Small intestine (tissue), 7 donors: Measurements from ENCODE around the gene PDE4D. TPM values are rescaled to one million over a fixed set of nuclear protein-coding genes. Genes with fewer than 3 reads are reported as not detected.

ENCODE experiments used
- DNase-seq, 2 donors: peaks; one replicate each; pipeline versions ENCODE4 v3.0.0 to v3.0.0-alpha.2; 2013
- FAIRE-seq: peaks from 2 replicates; lab custom pipeline; 2012; peaks lifted over from hg19 to GRCh38; lab: Jason Lieb, UNC
- H3K27ac ChIP-seq, 3 donors: one replicate each; pipeline ENCODE4 v1.5.1; 2013; ENCODE audit warnings: low read length in 2 of 3, mild to moderate bottlenecking in 2 of 3, control low read depth in 1 of 3, inconsistent platforms in 1 of 3, low read depth in 1 of 3, moderate library complexity in 1 of 3
- H3K27me3 ChIP-seq, 3 donors: one replicate each; pipeline ENCODE4 v1.6.1; 2013; ENCODE audit warnings: low read length in 3 of 3, inconsistent platforms in 1 of 3; ENCODE audit not compliant: control insufficient read depth in 3 of 3, insufficient read depth in 3 of 3
- H3K36me3 ChIP-seq, 3 donors: one replicate each; pipeline ENCODE4 v1.6.1; 2013; ENCODE audit warnings: low read length in 3 of 3, inconsistent platforms in 1 of 3, low read depth in 1 of 3, mild to moderate bottlenecking in 1 of 3, moderate library complexity in 1 of 3; ENCODE audit not compliant: control insufficient read depth in 3 of 3, insufficient read depth in 2 of 3
- H3K4me1 ChIP-seq, 3 donors: one replicate each; pipeline ENCODE4 v1.6.1; 2013; ENCODE audit warnings: low read length in 2 of 3, inconsistent platforms in 1 of 3, low read depth in 1 of 3, mild to moderate bottlenecking in 1 of 3, moderate library complexity in 1 of 3; ENCODE audit not compliant: control insufficient read depth in 3 of 3, insufficient read depth in 2 of 3
- H3K4me3 ChIP-seq, 3 donors: one replicate each; pipeline ENCODE4 v1.5.1; 2013; ENCODE audit warnings: low read length in 3 of 3, control low read depth in 1 of 3, inconsistent platforms in 1 of 3, low read depth in 1 of 3, mild to moderate bottlenecking in 1 of 3, moderate library complexity in 1 of 3
- H3K9me3 ChIP-seq, 2 donors: one replicate each; pipeline ENCODE4 v1.6.1; 2013; ENCODE audit warnings: low read depth in 1 of 2, low read length in 1 of 2; ENCODE audit not compliant: control insufficient read depth in 2 of 2, insufficient read depth in 1 of 2
- WGBS, 3 donors: extraction: QIAGEN DNeasy Blood & Tissue Kit; methylation state at CpG; one replicate each; pipeline ENCODE4 v1.1.7; 2013; 5-methylcytosine and 5-hydroxymethylcytosine counted together
- polyA plus RNA-seq, 4 donors: library from polyadenylated mRNA; stranded (reverse) in 3 of 4; unstranded in 1 of 4; fragments of 200-250 nt in 3 of 4; fragments of 120-200 nt in 1 of 4; gene quantifications; one replicate each; pipeline versions ENCODE4 v1.2.1 to v1.2.3, GENCODE V29; 2013
- donor health status: healthy with polysubstance abuse.
- donor health status: control.
- donor health status: control.
- donor health status: Bipolar disorder and iron deficiency.
- donor health status: healthy.

PDE4D gene
- polyA plus RNA-seq, 4 donors: 2.9 to 16.2 (median 5.3) TPM

GRCh38 chr5:59357381-59357977, 536.0 kb downstream of the PDE4D start:
- 42 to 60% (median 60%) methylated on average over 8 of the region's 8 CpGs for WGBS, 3 donors
- FAIRE-seq: no peak
- H3K27ac ChIP-seq: peak overlapping the region in 1 of 3 donors; percentile 59

GRCh38 chr5:59356813-59357380, 536.6 kb downstream of the PDE4D start:
- 59 to 67% (median 64%) methylated on average over 12 of the region's 12 CpGs for WGBS, 3 donors
- H3K27ac ChIP-seq: peak overlapping the region in 2 of 3 donors; percentile 7 to 33
- FAIRE-seq: no peak

More at GRCh38 chr5:59357381-59357977, 536.0 kb downstream of the PDE4D start:
- peak in 1 of 2 donors; percentile 33 for DNase-seq
- Histone ChIP-seq H3K9me3 (no peaks in the 10 kb centered on the region), H3K27me3 (no peaks in the 10 kb centered on the region), H3K4me3 (no peak overlapping the region), H3K4me1 (peaks cover 0 to 15% (median 0%) of the 10 kb centered on the region in 3 donors), H3K36me3 (no peaks in the 10 kb centered on the region)

GRCh38 chr5:59354811-59355210, 538.7 kb downstream of the PDE4D start:
- WGBS, 3 donors: 68 to 85% (median 70%) methylated on average over 1 of the region's 1 CpG
- FAIRE-seq (no peak), DNase-seq (no peak)
- Histone ChIP-seq H3K9me3 (no peaks in the 10 kb centered on the region), H3K4me1 (peaks cover 0 to 15% (median 0%) of the 10 kb centered on the region in 3 donors), H3K27me3 (no peaks in the 10 kb centered on the region), H3K4me3 (no peak overlapping the region), H3K27ac (no peak overlapping the region), H3K36me3 (no peaks in the 10 kb centered on the region)

More at GRCh38 chr5:59356813-59357380, 536.6 kb downstream of the PDE4D start:
- Histone ChIP-seq H3K4me1 (peaks cover 0 to 15% (median 0%) of the 10 kb centered on the region in 3 donors), H3K36me3 (no peaks in the 10 kb centered on the region), H3K4me3 (peak overlapping the region in 1 of 3 donors; percentile 11), H3K27me3 (no peaks in the 10 kb centered on the region), H3K9me3 (no peaks in the 10 kb centered on the region)
- DNase-seq: peak in 1 of 2 donors; percentile 66

- no peak for DNase-seq
- Histone ChIP-seq H3K27me3 (no peaks in the 10 kb centered on the region), H3K4me1 (peaks cover 0 to 15% (median 0%) of the 10 kb centered on the region in 3 donors), H3K4me3 (no peak overlapping the region), H3K27ac (no peak overlapping the region), H3K36me3 (no peaks in the 10 kb centered on the region), H3K9me3 (no peaks in the 10 kb centered on the region)
- WGBS, 3 donors: 86 to 95% (median 86%) methylated on average over 5 of the region's 5 CpGs
- FAIRE-seq: no peak
Observed at GRCh38 chr5:59354274-59354673, 539.3 kb downstream of the PDE4D start.

- no peaks in the 10 kb centered on the region for H3K36me3 ChIP-seq
- H3K9me3 ChIP-seq: no peaks in the 10 kb centered on the region
- 51 to 61% (median 57%) methylated on average over 4 of the region's 4 CpGs for WGBS, 3 donors
- no peak overlapping the region for H3K4me3 ChIP-seq
- peak overlapping the region in 1 of 3 donors; percentile 24 for H3K27ac ChIP-seq
- FAIRE-seq (no peak), DNase-seq (no peak)
- H3K27me3 ChIP-seq: no peaks in the 10 kb centered on the region
- H3K4me1 ChIP-seq: no peaks in the 10 kb centered on the region
Observed at GRCh38 chr5:59351076-59351794, 542.3 kb downstream of the PDE4D start.

GRCh38 chr5:59348189-59348588, 545.3 kb downstream of the PDE4D start:
- no peaks in the 10 kb centered on the region for H3K4me1 ChIP-seq
- no peak overlapping the region for H3K27ac ChIP-seq
- H3K36me3 ChIP-seq: no peaks in the 10 kb centered on the region
- no peaks in the 10 kb centered on the region for H3K9me3 ChIP-seq
- DNase-seq (no peak), FAIRE-seq (no peak)
- H3K4me3 ChIP-seq: no peak overlapping the region
- H3K27me3 ChIP-seq: no peaks in the 10 kb centered on the region

GRCh38 chr5:59346982-59347381, 546.5 kb downstream of the PDE4D start:
- H3K4me1 ChIP-seq: no peaks in the 10 kb centered on the region
- no peak for FAIRE-seq

GRCh38 chr5:59346514-59346913, 547.0 kb downstream of the PDE4D start:
- H3K4me1 ChIP-seq: no peaks in the 10 kb centered on the region
- no peak for FAIRE-seq
- no peaks in the 10 kb centered on the region for H3K36me3 ChIP-seq
- no peaks in the 10 kb centered on the region for H3K27me3 ChIP-seq
- H3K9me3 ChIP-seq: no peaks in the 10 kb centered on the region
- H3K27ac ChIP-seq: peak overlapping the region in 1 of 3 donors; percentile 22
- 77 to 84% (median 78%) methylated on average over 7 of the region's 7 CpGs for WGBS, 3 donors
- no peak overlapping the region for H3K4me3 ChIP-seq
- no peak for DNase-seq

More at GRCh38 chr5:59346982-59347381, 546.5 kb downstream of the PDE4D start:
- Histone ChIP-seq H3K27me3 (no peaks in the 10 kb centered on the region), H3K4me3 (no peak overlapping the region), H3K9me3 (no peaks in the 10 kb centered on the region), H3K36me3 (no peaks in the 10 kb centered on the region), H3K27ac (no peak overlapping the region)
- DNase-seq: no peak
- 64 to 86% (median 68%) methylated on average over 1 of the region's 1 CpG for WGBS, 3 donors
